GM19397 (cell line): ENCODE measurements around the gene C4orf51.
A peak's percentile ranks its signal among the peaks of the same experiment; 100 is the strongest.

ENCODE experiments used
- ATAC-seq: cut with Tn5 transposase; IDR thresholded peaks from one replicate; pipeline ENCODE4 v1.9.1; 2021; ENCODE audit warnings: mild to moderate bottlenecking, moderate library complexity; ENCODE audit not compliant: unreplicated experiment

C4orf51 gene

GRCh38 chr4:145755802-145756201 lies 75.9 kb downstream of the C4orf51 start:
- no peak for ATAC-seq

GRCh38 chr4:145756244-145756643 lies 76.3 kb downstream of the C4orf51 start:
- ATAC-seq = no peak

GRCh38 chr4:145757188-145757587 lies 77.2 kb downstream of the C4orf51 start:
- ATAC-seq = no peak

GRCh38 chr4:145760176-145760575 lies 80.2 kb downstream of the C4orf51 start:
- no peak for ATAC-seq

GRCh38 chr4:145760961-145761929 lies 81.3 kb downstream of the C4orf51 start:
- ATAC-seq = no peak

GRCh38 chr4:145762719-145763118 lies 82.8 kb downstream of the C4orf51 start:
- no peak for ATAC-seq

GRCh38 chr4:145763399-145763798 lies 83.5 kb downstream of the C4orf51 start:
- no peak for ATAC-seq

GRCh38 chr4:145766273-145766672 lies 86.3 kb downstream of the C4orf51 start:
- no peak for ATAC-seq

- ATAC-seq = no peak
Measured at GRCh38 chr4:145769450-145770037, 89.6 kb downstream of the C4orf51 start.

GRCh38 chr4:145770124-145770523 lies 90.2 kb downstream of the C4orf51 start:
- ATAC-seq = no peak

- no peak for ATAC-seq
Measured at GRCh38 chr4:145772347-145772746, 92.4 kb downstream of the C4orf51 start.

GRCh38 chr4:145773581-145774234 lies 93.8 kb downstream of the C4orf51 start:
- ATAC-seq = peak; percentile 84

GRCh38 chr4:145774473-145774872 lies 94.5 kb downstream of the C4orf51 start:
- ATAC-seq = no peak

- no peak for ATAC-seq
Measured at GRCh38 chr4:145775406-145775805, 95.5 kb downstream of the C4orf51 start.

GRCh38 chr4:145776208-145776607 lies 96.3 kb downstream of the C4orf51 start:
- ATAC-seq = no peak

- no peak for ATAC-seq
Measured at GRCh38 chr4:145779319-145779801, 99.4 kb downstream of the C4orf51 start.

- no peak for ATAC-seq
Measured at GRCh38 chr4:145781351-145781750, 101.4 kb downstream of the C4orf51 start.
